Mesothelial cell of epicardium (in vitro differentiated cells): Measurements from ENCODE around the gene POLG. TPM values are rescaled to one million over a fixed set of nuclear protein-coding genes. Genes with fewer than 3 reads are reported as not detected.
A peak's percentile ranks its signal among the peaks of the same experiment; 100 is the strongest.

ENCODE experiments used
- DNase-seq, 2 experiments: peaks; one replicate each; pipeline ENCODE4 v3.0.0; 2021; ENCODE audit warnings: low spot score in 2 of 2; ENCODE audit not compliant: unreplicated experiment in 2 of 2
- H3K27ac Mint-ChIP-seq: 2 replicates; pipeline ENCODE4 v1.8.0; 2021; ENCODE audit warnings: mixed read lengths
- H3K27me3 Mint-ChIP-seq: 2 replicates; pipeline ENCODE4 v1.8.0; 2021; ENCODE audit warnings: low read depth, mixed read lengths
- H3K36me3 Mint-ChIP-seq: 2 replicates; pipeline ENCODE4 v1.8.0; 2021; ENCODE audit warnings: mixed read lengths
- H3K4me1 Mint-ChIP-seq: 2 replicates; pipeline ENCODE4 v1.8.0; 2021; ENCODE audit warnings: mixed read lengths
- H3K4me3 Mint-ChIP-seq: 2 replicates; pipeline ENCODE4 v1.8.0; 2021; ENCODE audit warnings: mild to moderate bottlenecking, moderate library complexity, mixed read lengths
- H3K9me3 Mint-ChIP-seq: 2 replicates; pipeline ENCODE4 v1.8.0; 2021; ENCODE audit warnings: mixed read lengths
- CTCF ChIP-seq: fragments of 200-600 bp; sonication (generic); IDR thresholded peaks from one replicate; pipeline ENCODE4 v1.5.0; 2021; ENCODE audit warnings: antibody characterized with exemption; ENCODE audit not compliant: unreplicated experiment
- total RNA-seq: library from RNA; stranded (reverse); gene quantifications from 3 replicates; pipeline ENCODE4 v1.2.1, GENCODE V29; 2021

POLG gene
- total RNA-seq, 1 donor from 2014 or later, result 68.2 TPM

- no peak overlapping the region for H3K4me3 Mint-ChIP-seq
- no peaks in the 10 kb centered on the region for H3K36me3 Mint-ChIP-seq
- no peak overlapping the region for H3K27ac Mint-ChIP-seq
- no peak for DNase-seq
- H3K9me3 Mint-ChIP-seq, result peaks cover 4% of the 10 kb centered on the region
- peaks cover 2% of the 10 kb centered on the region for H3K4me1 Mint-ChIP-seq
- no peak for TF ChIP-seq CTCF
- peaks cover 59% of the 10 kb centered on the region for H3K27me3 Mint-ChIP-seq
Observed at GRCh38 chr15:89340573-89340972, 5.9 kb upstream of the POLG start.

- H3K9me3 Mint-ChIP-seq, result no peaks in the 10 kb centered on the region
- no peak overlapping the region for H3K27ac Mint-ChIP-seq
- TF ChIP-seq CTCF, result no peak
- DNase-seq, result no peak
- no peak overlapping the region for H3K4me3 Mint-ChIP-seq
- peaks cover 12% of the 10 kb centered on the region for H3K4me1 Mint-ChIP-seq
- H3K27me3 Mint-ChIP-seq, result peaks cover 46% of the 10 kb centered on the region
- H3K36me3 Mint-ChIP-seq, result no peaks in the 10 kb centered on the region
Observed at GRCh38 chr15:89338036-89338435, 3.4 kb upstream of the POLG start.

DNA sequence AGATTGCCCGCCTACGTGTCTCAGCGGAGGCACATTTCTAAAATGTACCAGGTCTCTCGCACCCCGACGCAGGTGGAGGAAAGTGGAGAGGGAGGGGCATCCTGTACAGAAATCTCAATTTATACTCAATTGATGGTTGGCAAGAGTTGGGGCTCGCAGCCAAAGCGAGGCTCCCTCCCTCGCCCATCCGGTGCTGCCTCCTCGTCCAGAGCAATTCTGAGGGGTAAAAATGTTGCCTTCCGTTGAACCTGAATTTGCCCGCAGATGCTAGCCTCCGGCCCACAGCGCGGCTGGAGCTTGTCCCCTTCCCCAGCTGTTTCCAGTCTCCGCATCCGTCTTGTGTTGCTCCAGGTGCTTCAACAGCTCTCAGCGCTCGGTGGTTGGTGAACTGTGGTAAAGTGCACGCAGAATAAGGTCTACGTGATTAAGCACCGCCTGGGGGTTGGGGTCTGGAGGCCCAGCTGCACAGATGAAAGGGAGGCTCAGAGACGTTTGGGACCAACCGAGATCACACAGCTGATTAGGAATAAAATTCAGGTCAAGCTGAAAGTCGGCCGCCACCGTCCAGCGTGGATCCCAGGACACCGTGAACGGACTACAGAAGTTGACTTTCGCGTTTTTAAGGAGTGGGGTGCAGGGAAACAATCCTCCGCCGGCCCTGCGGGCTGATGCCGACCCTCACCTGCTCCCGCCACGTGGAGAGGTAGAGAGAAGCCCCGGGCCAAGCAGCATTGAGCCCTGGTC is 846 bp upstream of the POLG start:
- peaks cover 11% of the 10 kb centered on the region for H3K36me3 Mint-ChIP-seq
- DNase-seq, result peak in 1 of 2 experiments; percentile 53
- H3K4me1 Mint-ChIP-seq, result peaks cover 28% of the 10 kb centered on the region
- TF ChIP-seq CTCF, result no peak
- H3K9me3 Mint-ChIP-seq, result no peaks in the 10 kb centered on the region
- H3K27me3 Mint-ChIP-seq, result peaks cover 25% of the 10 kb centered on the region
- peak overlapping the region; percentile 95 for H3K27ac Mint-ChIP-seq
- H3K4me3 Mint-ChIP-seq, result peak overlapping the region; percentile 81

DNA sequence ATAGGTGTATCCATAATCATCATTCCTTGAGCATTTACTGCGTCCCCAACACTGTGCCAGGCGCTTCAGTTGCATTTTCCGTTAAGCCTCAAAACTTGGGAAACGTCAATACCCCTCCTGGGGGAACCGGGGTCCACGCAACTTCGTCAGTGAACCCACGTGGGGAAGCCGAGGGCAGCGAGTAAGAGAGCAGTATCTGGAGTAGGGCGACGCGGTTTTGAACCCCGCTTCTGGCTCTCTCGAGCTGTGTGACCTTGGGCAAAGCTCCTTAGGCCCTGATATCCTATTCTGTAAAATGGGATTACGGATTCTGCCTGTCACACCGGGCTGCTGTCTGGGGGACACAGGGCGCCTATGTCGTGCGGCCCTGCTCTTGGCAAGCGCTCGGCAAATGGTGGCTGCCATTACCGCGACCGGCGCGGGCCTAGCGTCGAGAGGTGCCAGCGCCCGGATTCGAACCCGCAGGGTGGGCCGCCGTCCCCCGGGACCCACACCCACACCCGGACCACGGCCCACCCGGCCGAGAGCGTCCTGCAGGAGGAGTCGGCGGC is 590 bp downstream of the POLG start:
- Mint-ChIP-seq H3K27ac (no peak overlapping the region), H3K4me1 (peaks cover 29% of the 10 kb centered on the region), H3K9me3 (no peaks in the 10 kb centered on the region), H3K27me3 (peaks cover 18% of the 10 kb centered on the region), H3K4me3 (peak overlapping the region; percentile 66), H3K36me3 (peaks cover 14% of the 10 kb centered on the region)
- no peak for DNase-seq
- no peak for TF ChIP-seq CTCF

GRCh38 chr15:89333011-89333860 is 1.4 kb downstream of the POLG start:
- peaks cover 15% of the 10 kb centered on the region for H3K27me3 Mint-ChIP-seq
- no peak overlapping the region for H3K27ac Mint-ChIP-seq
- H3K9me3 Mint-ChIP-seq, result no peaks in the 10 kb centered on the region
- DNase-seq, result no peak
- H3K4me3 Mint-ChIP-seq, result peak overlapping the region; percentile 66
- no peak for TF ChIP-seq CTCF
- peaks cover 14% of the 10 kb centered on the region for H3K36me3 Mint-ChIP-seq
- peaks cover 29% of the 10 kb centered on the region for H3K4me1 Mint-ChIP-seq
